Right atrium auricular region (tissue), 2 donors: Measurements from ENCODE around the gene MRPL16. TPM values are rescaled to one million over a fixed set of nuclear protein-coding genes. Genes with fewer than 3 reads are reported as not detected.
A peak's percentile ranks its signal among the peaks of the same experiment; 100 is the strongest.

ENCODE experiments used
- DNase-seq: peaks from one replicate; pipeline ENCODE4 v3.0.0-alpha.2; 2019; ENCODE audit warnings: low spot score
- H3K27ac ChIP-seq, 2 donors: fragments of 200-600 bp; sonication (generic); 1 replicate in 1 of 2; 2 replicates in 1 of 2; pipeline ENCODE4 v1.5.1; 2016 to 2019
- H3K27me3 ChIP-seq, 2 donors: fragments of 200-600 bp; sonication (generic); one replicate each; pipeline versions ENCODE4 v1.5.1 to v1.6.0; 2017 to 2019
- H3K36me3 ChIP-seq: fragments of 200-600 bp; sonication (generic); one replicate; pipeline ENCODE4 v1.5.1; 2016
- H3K4me1 ChIP-seq, 2 donors: fragments of 200-600 bp; sonication (generic); one replicate each; pipeline versions ENCODE4 v1.5.1 to v1.6.0; 2017 to 2019
- H3K4me3 ChIP-seq, 2 donors: fragments of 200-600 bp; sonication (generic); 1 replicate in 1 of 2; 2 replicates in 1 of 2; pipeline ENCODE4 v1.5.1; 2017 to 2019; ENCODE audit warnings: mild to moderate bottlenecking in 1 of 2, moderate library complexity in 1 of 2
- H3K9me3 ChIP-seq, 2 donors: fragments of 200-600 bp; sonication (generic); one replicate each; pipeline ENCODE4 v1.5.1; 2019
- CTCF ChIP-seq, 2 donors: fragments of 200-600 bp; sonication (generic); IDR thresholded peaks; one replicate each; pipeline ENCODE4 v1.5.1; 2019; ENCODE audit warnings: antibody characterized with exemption in 2 of 2
- total RNA-seq, 2 donors: library from RNA; depleted of rRNA; stranded (reverse); fragments of >200 nt; gene quantifications; one replicate each; pipeline ENCODE4 v1.1.0, GENCODE V29; 2016

The MRPL16 gene
- total RNA-seq, 2 donors from 2014 or later: 41.9 to 78.5 TPM

DNA sequence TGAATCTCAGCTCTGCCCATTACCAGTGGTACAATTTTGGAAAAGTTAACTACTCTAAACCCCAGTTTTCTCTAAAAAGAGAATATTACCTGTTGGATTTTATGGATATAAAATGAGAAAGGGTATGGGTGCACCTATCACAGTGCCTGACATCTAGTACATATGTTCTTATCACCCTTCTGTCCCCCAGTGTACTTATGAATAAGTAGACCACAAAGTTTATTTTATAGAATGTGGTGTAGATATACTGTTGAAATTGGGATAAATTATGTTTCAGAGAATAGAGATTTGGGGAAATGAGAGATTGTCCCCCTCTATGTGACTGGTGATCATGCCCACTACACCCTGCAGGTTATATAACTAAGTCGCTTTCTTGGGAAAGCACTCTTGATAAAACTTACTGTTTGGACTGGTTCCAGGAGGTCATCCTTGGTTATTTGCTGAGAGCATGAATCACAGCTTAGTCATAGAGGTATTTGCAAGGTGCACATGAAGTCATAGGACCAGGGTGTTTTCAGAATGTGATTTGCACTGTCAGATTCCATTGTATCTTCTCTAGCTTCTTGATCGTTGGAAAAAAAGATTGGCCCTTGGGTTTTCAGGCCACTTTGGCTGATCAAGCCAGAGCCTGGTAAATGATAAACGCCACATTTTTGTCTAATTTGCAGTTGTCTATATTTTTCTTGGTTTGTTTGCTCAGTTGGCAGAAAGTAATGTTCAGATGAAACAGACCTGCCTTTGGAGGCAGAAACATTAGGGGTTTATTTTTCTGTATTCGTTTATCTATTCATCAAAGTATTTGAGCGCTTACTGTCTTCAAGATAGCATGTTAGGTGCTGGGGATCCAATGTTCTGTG lies 34.1 kb downstream of the MRPL16 start:
- peaks cover 0 to 15% of the 10 kb centered on the region in 2 donors for H3K4me1 ChIP-seq
- H3K36me3 ChIP-seq: peaks cover 8% of the 10 kb centered on the region
- no peak overlapping the region for H3K27ac ChIP-seq
- H3K4me3 ChIP-seq: no peak overlapping the region
- TF ChIP-seq CTCF (IDR thresholded peaks at IDR 0.05): no peak
- no peaks in the 10 kb centered on the region for H3K27me3 ChIP-seq
- no peaks in the 10 kb centered on the region for H3K9me3 ChIP-seq
- no peak for DNase-seq

GRCh38 chr11:59773083-59773440 lies 37.5 kb downstream of the MRPL16 start:
- Histone ChIP-seq H3K9me3 (no peaks in the 10 kb centered on the region), H3K36me3 (peaks cover 8% of the 10 kb centered on the region), H3K27me3 (no peaks in the 10 kb centered on the region), H3K27ac (peak overlapping the region in 1 of 2 donors; percentile 60), H3K4me1 (peaks cover 0 to 25% of the 10 kb centered on the region in 2 donors), H3K4me3 (no peak overlapping the region)
- TF ChIP-seq CTCF (IDR thresholded peaks at IDR 0.05): no peak
- no peak for DNase-seq

- DNase-seq: no peak
- Histone ChIP-seq H3K4me3 (no peak overlapping the region), H3K36me3 (peaks cover 8% of the 10 kb centered on the region), H3K27me3 (no peaks in the 10 kb centered on the region), H3K4me1 (peaks cover 0 to 34% of the 10 kb centered on the region in 2 donors), H3K27ac (peak overlapping the region; percentile 25 to 60), H3K9me3 (no peaks in the 10 kb centered on the region)
- TF ChIP-seq CTCF (IDR thresholded peaks at IDR 0.05): no peak
These were observed 39.0 kb downstream of the MRPL16 start for GRCh38 chr11:59771605-59772004.

DNA sequence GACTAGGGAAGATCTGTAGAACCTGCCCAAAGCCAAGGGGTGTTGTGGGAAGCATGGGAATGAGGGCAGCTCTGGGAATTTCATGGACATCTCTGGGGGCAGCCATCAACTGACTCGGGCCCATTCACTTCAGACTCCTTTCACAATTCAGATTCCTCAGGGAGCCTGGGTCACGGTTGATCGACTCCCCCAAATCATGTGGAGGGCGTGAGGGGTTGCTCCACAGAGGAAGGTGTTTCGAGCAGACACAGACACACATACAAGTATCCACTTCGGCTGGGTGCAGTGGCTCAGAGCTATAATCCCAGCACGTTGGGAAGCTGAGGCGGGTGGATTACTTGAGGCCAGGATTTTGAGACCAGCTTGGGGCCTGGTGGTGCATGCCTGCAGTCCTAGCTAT lies 39.7 kb downstream of the MRPL16 start:
- Histone ChIP-seq H3K4me1 (peaks cover 0 to 42% of the 10 kb centered on the region in 2 donors), H3K4me3 (no peak overlapping the region), H3K27ac (no peak overlapping the region), H3K9me3 (no peaks in the 10 kb centered on the region), H3K27me3 (no peaks in the 10 kb centered on the region), H3K36me3 (peaks cover 8% of the 10 kb centered on the region)
- no peak for TF ChIP-seq CTCF (IDR thresholded peaks at IDR 0.05)
- no peak for DNase-seq

DNA sequence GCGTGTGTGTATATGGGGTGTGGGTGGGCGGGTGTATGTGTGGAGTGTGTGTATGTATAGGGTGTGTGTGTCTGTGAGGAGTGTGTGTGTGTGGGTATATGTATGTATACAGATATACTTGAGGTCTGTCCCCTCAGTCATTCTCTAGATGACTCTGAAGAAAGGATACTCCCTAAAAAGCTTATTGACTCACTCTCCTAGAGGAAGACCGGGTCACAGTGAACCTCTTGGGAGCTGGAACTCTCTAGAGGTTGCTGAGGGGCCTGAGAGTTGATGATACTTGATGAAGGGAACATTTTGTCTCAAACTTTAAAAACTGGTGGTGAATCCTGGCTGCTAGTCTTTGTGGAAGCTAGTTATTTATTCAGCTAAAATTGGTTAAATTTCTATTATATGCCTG lies 40.3 kb downstream of the MRPL16 start:
- Histone ChIP-seq H3K27me3 (no peaks in the 10 kb centered on the region), H3K4me1 (peaks cover 0 to 47% of the 10 kb centered on the region in 2 donors), H3K36me3 (peaks cover 8% of the 10 kb centered on the region), H3K9me3 (no peaks in the 10 kb centered on the region), H3K4me3 (no peak overlapping the region), H3K27ac (no peak overlapping the region)
- TF ChIP-seq CTCF (IDR thresholded peaks at IDR 0.05): no peak
- no peak for DNase-seq
